Glomerular visceral epithelial cell (primary cell): ENCODE measurements around the gene NLRP6.

Source experiments
- DNase-seq: peaks from one replicate; pipeline ENCODE4 v3.0.0-alpha.2; 2016; ENCODE audit errors: extremely low spot score

Gene NLRP6

DNA sequence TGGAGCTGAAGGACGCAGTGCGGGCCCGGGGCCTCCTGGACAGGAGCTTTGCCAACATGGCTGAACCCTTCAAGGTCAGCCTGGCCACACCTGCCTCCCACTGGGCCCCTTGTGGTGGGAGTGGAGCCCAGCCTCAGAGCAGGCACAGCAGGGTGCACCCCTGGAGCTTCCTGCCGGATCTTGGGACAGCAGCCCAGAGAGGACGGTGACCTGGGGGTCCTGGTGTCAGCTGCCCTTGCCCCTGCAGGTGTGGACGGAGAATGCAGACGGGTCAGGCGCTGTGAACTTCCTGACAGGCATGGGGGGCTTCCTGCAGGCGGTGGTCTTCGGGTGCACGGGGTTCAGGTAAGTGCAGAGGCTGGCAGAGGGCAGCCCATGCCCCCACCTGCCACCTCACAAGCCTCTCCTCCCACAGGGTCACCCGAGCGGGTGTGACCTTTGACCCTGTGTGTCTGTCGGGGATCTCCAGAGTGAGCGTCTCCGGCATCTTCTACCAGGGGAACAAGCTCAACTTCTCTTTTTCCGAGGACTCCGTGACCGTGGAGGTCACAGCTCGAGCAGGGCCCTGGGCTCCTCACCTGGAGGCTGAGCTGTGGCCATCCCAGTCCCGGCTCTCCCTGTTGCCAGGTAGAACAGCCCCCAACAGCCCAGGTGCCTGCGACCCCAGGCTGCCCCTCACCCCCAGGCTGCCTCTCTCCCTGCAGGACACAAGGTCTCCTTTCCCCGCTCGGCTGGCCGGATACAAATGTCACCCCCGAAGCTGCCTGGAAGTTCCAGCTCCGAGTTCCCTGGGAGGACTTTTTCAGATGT lies 15.8 kb downstream of the NLRP6 start:
- no peak for DNase-seq

DNA sequence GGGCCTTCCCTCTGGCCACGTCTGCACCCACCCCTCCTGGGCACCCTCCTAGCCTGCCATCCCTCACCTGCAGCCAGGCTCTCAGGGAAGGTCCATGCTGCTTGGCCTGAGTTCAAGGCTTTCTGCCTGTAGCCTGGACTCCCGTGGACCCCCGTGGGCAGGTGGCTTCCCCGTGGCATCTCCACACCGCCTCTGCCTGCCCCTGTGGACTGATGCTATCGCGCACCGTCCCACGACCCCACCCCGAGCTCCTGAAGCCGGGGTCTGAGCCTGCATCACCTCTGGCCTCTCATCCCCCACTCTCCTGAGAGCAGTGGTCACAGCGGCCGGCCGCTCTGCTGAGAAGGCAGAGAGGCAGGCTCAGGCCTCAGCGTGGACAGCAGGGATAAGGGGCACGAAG lies 16.6 kb downstream of the NLRP6 start:
- DNase-seq = no peak

DNA sequence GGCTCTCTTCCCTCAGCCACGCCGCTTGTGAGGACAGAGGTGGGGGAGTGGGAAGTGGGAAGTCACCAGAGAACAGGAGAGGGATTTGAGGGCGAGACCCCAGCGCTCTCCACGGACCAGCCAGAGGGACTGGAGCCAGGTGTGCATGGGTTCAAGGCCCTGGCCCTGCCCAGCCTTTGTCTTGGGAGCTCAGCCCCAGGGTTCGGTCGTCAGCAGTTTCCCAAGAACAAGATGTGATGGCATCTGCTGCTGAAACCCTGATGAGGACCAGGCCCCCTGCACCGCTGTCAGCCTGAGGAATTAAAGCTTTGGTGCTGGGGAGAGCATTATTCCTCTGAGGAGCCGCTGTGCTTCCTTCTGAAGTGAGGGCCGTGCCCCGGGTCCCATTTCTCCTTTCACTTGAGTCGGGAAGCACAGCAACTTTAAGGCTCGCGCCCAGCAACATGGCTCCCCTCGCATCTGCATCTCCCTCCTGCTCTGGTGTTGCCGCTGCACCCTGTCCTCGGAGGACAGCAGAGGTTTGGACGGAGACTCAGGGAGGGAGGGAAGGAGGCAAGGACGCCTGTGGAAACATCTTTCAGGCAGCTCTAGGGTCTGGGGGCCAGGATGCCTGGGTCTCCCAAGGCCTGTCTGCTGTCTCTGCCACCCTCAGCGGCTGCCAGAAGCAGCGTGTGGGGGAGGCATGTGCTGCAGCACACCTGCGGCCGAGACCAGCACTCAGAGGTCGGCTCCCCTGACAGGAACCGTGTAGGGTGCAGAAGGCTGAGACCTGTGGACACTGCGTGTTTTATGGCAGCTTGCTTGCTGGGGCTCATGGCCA lies 17.4 kb downstream of the NLRP6 start:
- DNase-seq = no peak

DNA sequence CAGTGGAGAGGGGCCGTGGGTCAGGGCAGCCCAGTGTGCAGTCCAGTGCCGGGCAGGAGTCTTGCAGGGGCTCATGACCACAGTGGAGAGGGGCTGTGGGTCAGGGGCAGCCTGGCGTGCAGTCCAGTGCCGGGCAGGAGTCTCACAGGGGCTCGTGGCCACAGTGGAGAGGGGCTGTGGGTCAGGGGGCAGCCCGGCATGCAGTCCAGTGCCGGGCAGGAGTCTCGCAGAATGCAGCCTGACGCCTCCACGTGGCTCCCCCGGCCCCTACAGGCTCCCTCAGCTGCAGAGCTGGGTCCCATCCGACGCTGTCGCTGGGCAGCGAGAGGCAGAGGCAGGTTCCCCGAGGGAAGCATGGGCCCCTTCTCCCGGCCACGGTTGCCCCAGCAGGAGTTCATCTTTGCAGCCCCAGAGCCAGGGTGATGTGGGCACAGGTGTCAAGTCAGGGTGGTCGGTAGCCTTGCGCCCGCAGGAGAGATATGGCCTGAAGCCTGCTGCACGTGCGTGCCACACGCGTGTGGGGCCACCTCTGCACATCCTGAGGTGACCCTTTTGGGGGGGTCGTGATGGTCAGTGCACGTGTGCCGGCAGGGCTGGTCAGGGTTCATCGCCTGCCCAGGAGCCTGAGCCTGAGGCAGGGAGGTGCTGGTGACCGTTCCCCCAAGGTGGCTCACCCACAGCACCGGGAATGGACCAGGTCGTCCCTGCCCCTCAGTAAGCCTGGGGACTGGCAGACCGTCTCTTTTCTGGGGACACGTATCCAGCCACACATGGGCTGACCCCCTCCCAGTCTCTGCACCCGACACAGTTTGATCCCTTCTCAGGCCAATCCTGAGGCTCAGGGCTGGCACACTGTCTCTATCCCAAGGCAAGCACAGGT lies 18.2 kb downstream of the NLRP6 start:
- no peak for DNase-seq

DNA sequence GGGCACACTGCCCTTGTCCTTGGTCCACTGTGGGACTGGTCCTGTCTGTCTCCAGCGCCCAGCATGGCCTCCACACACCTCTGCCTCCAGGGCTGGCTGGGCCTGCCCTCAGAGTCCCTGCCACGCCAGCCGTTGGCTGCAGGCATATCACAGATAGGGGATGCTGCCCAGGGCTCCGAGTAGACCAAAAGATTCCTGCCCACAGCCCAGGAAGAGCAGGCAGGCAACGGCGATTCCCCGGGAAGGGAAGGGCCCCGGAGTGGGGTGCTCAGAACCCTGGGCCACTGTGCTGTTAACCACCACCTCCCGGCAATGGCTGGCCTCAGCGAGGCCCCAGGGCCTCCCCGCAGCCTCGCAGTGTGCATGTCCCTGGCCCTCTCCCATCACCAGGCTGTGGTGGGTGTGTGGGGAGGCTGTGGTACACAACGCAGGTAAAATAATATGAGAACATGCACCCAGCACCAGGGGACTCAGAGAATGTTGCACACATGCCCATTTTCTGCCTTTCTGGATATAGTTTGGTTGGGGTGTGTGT lies 18.9 kb downstream of the NLRP6 start:
- no peak for DNase-seq

DNA sequence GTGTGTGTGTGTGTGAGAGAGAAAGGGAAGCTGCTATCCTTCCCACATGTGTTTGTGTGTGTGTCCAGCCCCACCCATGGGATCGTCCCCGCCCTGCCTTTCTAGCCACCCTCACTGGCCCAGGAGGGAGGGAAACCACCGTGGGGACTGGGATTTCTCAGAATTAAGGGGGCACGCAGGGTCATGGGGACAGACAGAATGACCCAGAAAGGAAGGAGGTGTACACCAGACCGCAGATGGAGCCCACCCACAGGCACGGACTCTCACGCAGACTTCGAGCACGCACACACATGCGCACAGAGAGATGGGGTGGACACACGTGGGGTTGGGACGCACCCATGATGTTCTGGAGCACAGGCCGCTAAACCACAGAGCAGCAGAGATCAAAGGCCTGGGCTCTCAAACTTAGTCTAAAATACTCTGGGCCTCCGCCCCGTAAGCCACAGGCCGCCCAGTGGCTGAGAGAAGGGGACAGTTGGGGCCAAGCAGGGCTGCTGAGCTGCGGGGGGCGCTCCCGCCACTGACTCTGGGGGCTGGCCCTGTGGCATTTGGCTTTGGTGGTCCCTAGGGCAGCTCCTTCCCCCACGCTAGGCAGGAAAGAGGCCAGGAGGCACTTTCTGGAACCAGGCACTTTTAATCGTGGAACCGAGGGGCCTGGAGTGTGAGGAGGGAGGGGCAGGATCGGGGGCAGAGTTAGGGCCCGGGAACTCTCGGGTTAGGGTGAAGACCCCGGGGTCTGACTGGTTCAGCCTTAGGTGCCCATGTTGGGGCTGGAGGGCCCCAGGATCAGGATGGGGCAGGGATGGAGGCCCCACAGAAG lies 19.6 kb downstream of the NLRP6 start:
- no peak for DNase-seq

DNA sequence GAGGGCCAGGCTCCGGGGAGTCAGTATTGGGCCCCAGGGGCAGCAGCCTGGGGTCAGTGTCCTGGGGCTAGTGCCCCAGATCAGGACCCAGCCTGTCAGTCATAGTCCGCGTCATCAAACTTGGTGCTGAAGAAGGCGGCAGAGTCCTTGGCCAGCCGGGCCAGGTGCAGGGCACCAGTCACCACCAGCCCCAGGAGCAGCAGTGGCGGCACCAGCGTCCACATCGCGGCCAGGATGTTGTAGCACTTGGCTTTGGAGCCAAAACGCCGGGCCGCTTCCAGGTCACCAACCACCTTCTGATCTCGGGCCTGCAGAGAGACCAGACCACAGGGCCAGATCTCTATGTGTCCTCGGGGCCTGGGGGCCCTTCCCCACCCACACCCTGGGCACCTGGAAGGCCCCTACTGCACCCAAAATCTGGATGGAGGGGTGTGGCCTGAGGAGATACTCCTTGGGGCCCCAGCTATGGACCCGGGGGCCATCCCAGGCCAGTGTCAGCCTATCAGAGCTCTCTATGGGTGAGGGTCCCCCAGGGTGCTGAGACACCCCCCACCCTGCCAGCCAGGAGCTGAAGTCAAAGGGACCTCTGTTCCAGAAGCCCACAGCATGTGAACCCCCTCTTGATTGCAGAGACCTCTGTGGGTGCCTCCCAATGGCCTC lies 20.3 kb downstream of the NLRP6 start:
- no peak for DNase-seq

DNA sequence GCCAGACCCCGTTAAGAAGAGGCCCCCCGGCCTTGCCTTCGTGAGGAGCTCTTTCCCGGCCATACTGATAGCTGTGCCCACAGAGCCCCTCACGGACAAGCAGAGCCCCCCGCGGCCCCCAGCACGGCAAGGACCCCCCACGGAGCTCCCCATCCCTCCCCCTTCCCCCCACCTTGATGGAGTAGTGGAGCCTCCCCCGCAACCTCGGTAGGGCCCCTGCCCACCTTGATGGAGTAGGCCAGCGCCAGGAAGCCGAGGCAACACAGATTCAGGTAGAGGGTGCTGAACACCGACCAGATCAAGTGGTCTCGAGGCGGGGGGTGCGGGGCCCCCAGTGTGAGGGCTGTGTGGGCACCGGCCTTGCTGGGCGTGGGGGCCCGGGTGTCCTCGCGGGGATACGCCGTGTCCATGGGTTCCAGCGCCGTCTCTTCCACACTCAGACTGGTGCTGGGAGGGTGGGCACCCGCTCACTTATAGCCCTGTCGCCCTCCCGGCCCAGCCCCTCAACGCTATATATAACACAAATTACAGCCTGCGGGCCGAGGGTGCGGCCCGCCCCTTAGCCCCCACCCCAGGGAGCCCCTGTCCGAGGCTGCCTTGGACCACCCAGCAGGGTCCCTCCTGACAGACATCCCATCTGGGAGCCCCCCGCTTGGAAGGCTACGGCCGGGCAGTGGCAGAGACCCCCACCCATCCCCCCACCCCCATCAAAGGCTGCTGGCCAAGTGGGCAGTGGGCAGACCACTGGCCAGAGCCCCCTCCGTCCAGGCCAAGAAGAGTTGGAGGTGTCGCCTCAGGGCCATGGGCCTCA lies 21.1 kb downstream of the NLRP6 start, which contains the start of gene IFITM5:
Gene IFITM5 (minus strand): TSS at position 446 of the 811 bp plus-strand sequence. CDS start 36 bp downstream, at position 410.
- no peak for DNase-seq

DNA sequence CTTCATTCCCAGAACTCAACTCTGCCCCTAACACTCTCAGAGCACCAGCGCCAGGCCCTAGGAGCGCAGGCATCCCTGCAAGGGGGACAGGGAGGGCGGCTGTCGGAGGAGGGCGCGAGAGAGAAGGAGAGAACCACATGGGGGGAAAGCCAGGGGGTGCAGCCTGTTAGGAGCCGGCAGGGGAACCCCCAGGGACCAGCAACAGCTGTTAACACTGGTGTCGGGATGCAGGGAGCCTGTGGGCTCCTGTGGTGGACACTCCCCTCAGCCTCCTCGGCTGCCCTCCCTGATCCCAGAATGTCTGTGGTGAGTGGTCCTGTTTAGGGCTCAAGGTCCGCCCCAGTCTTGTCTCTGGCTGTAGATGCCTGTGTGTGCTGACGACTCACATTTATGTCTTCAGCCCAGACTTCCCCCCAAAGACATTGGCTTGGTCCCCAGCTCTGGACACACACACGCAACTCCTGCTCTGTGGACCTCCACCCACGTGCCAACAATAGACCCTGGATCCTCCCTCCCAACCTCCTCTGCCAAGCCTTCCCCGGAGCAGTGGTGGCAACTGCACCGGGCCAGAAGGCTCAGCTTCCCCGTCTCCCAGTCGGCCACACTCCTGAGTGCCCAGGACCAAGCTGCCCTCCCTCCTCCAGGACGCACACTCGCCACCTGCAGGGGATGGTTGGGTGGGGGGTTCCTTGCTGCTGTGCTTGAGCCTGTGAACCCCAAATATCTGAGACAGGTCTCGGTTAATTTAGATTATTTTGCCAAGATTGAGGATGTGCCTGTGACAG lies 21.9 kb downstream of the NLRP6 start:
- DNase-seq = no peak

DNA sequence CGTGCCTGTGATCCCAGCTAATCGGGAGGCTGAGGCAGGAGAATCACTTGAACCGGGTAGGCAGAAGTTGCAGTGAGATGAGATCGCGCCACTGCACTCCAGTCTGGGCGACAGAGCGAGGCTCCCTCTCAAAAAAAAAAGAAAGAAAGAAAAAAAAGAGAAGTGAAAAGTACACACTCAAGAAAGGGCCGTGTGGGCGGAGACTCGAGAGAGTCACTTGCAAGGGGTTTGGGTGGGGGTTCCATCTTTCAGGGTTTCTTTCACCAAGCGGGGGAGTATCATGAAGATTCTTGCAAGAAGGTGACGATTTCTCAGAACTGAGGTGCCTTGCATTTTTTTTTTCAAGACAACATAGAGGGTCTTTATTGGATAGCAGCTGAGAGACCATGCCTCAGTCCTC lies 25.2 kb downstream of the NLRP6 start:
- no peak for DNase-seq

DNA sequence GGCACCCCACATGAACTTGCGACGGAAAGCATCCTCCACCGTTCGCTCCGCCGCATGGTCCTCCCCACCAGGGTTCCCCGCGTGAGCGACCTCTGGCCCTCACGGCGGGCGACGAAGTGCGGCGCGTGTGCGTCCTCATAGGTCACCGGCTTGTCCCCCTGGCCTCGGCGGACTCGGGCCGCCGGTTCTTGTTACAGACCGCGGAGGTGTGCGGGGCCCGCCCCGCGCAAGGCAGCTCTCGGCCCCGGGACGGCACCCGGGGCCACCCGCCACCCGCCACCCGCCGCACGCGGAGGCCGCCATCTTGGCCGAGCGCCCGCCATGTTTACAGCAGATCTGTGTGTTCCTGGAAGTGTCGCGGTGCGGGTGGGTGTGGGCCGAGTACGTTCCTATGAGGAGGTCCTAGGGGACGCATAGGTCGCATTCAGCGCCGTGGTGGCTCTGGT lies 25.9 kb downstream of the NLRP6 start:
- no peak for DNase-seq

DNA sequence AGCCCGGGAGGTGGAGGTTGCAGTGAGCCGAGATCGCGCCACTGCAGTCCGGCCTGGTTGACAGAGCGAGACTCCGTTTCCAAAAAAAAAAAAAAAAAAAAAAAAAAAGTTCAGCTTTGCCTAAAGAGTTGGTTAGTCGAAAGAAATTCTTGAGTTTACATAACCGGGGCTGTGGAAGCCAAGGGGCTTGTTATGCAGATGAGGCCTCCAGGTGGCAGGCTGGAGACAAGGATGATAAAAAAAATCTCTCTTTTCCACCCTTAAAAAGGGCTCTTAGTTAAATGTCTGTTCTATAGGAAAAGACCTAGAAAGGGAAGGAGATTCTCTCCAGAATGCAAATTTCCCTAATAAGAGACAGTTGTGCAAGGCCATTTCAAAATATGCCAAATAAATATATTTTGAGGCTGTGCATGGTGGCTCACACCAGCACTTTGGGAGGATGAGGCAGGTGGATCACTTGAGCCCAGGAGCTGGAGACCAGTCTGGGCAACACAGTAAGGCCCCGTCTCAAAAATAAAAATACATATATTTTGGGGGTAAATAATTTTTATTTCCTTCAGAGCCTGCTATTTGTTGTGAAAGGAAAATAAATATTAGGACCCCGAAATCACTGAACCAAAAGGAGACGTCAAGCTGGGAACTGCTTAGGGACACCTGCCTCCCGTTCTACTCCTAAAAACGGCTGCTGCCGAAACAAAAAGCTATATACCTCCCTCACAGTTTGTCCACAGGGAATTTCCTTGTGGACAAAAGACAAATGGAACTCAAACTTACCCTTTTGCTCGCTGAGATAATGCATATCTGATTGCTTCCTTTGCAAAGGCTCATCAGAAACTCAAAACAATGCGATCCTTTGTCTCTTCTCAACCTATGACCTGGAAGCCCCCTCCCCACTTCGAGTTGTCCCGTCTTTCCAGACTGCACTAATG lies 27.0 kb downstream of the NLRP6 start:
- peak; percentile 55 for DNase-seq

DNA sequence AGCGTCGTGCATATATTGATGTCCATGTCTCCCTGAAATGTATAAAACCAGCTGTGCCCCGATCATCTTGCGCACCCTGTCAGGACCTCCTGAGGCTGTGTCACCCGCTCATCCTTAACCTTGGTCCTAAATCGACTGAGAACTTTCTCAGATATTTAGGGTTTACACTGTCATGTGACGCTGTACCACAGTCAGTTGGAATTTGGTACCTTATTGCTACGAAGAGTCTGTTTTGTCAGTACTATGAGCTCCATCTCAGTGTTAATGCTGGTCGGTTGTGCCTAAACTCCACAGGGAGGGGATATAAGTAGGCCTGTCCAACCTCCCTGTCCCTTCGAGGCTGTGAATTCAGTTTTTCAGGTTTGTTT lies 27.6 kb downstream of the NLRP6 start:
- DNase-seq = no peak

DNA sequence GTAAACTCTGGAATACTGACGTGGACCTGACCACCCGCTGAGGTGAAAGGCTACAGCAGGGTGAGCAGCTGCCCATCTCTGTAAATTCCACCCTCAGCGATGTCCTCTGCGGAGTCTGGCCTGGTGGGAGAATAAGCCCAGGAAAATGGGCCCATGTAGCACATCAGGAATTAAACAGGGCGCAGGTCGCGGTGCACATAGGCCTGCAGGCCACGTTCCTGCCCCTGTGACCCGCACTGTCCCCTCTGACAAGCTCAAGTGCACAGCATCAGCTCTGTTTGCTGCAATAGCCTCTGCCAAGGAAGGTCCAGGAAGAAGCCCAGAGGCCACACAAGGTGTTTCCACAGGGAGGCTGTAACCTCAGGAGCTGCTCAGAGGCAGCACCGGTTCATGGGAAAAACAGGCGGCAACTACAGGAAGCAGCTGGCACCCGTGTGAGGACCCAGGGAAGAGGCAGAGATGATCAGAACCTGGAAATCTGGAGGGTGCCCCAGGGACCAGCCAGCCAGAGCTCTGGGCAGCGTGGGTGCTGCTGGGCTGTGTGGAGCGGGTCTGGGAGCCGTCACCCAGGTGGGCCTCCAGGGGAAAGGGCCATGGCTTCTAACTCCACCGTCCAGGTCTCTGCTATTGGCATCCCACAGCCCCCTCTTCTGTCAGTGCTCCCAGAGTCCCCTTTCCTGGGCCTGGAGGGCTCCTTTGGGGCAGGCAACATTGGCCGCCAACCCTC lies 28.6 kb downstream of the NLRP6 start:
- DNase-seq = no peak

DNA sequence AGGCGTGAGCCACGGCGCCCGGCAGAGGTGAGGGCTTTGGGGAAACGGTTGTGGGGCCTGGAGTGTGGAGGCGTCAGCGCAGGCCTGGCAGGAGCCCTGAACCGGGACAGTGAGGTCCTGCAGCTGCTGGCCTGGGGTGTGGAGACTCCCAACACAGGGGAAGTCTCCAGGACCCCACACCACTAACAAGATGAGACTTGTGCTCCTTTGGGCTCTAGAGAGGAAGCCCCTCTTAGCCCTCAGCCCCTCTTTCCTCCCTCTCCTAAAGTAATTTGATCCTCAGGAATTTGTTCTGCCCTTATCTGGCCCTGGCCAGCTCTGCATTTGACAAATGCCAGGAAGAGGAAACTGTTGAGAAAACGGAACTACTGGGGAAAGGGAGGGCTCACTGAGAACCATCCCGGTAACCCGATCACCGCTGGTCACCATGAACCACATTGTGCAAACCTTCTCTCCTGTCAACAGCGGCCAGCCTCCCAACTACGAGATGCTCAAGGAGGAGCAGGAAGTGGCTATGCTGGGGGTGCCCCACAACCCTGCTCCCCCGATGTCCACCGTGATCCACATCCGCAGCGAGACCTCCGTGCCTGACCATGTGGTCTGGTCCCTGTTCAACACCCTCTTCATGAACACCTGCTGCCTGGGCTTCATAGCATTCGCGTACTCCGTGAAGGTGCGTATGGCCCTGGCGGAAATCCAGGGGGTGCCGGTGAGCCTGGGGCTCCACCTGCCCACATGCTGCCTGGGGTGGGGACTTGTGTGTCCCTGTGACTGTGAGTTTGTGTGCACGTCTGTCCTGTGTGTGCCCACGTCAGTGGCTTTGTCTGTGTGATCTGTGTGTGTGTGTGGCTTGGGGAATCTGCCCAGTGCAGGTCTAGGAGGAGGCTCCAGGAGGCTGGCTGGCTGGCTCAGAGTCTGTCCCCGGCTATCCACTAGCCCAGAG lies 29.8 kb downstream of the NLRP6 start, which contains the start of gene IFITM2:
Gene IFITM2 (plus strand): TSS at position 51 of the 943 bp plus-strand sequence. CDS start 377 bp downstream, at position 428.
- DNase-seq = peak; percentile 62
